Keratinocyte (primary cell): ENCODE data around the gene SAG. TPM values are rescaled to one million over a fixed set of nuclear protein-coding genes. Genes with fewer than 3 reads are reported as not detected.

ENCODE experiments used
- DNase-seq: peaks from one replicate; pipeline ENCODE4 v3.0.0-alpha.2; 2011; ENCODE audit warnings: low read depth, missing footprints, low spot score
- FAIRE-seq: peaks from 2 replicates; lab custom pipeline; 2011; peaks lifted over from hg19 to GRCh38; lab: Jason Lieb, UNC
- H2AFZ ChIP-seq: 2 replicates; pipeline ENCODE4 v1.6.0; 2012; ENCODE audit warnings: low read length, control low read depth, inconsistent platforms; ENCODE audit not compliant: control insufficient read depth
- H3K27ac ChIP-seq: 2 replicates; pipeline ENCODE4 v1.5.1; 2011; ENCODE audit warnings: low read length; ENCODE audit not compliant: control insufficient read depth, insufficient read depth
- H3K27me3 ChIP-seq: 3 replicates; pipeline ENCODE4 v1.6.0; 2011; ENCODE audit warnings: low read length; ENCODE audit not compliant: control insufficient read depth, insufficient read depth; ENCODE audit errors: extremely low read depth
- H3K36me3 ChIP-seq, 2 experiments: 2 replicates in 1 of 2; 3 replicates in 1 of 2; pipeline ENCODE4 v1.5.1; 2011; ENCODE audit warnings: low read length in 2 of 2, mild to moderate bottlenecking in 1 of 2; ENCODE audit not compliant: control insufficient read depth in 2 of 2, insufficient read depth in 2 of 2; ENCODE audit errors: extremely low read depth in 1 of 2
- H3K4me1 ChIP-seq: 3 replicates; pipeline ENCODE4 v1.5.1; 2011; ENCODE audit warnings: low read length; ENCODE audit not compliant: control insufficient read depth, insufficient read depth; ENCODE audit errors: extremely low read depth
- H3K4me2 ChIP-seq: 3 replicates; pipeline ENCODE4 v1.6.0; 2011; ENCODE audit warnings: low read depth, low read length; ENCODE audit not compliant: control insufficient read depth, insufficient read depth; ENCODE audit errors: extremely low read depth
- H3K4me3 ChIP-seq, 3 experiments: fragments of 200-600 bp in 1 of 3; sonication (generic) in 1 of 3; 2 replicates in 2 of 3; 3 replicates in 1 of 3; pipeline ENCODE4 v1.5.1; 2011 to 2016; ENCODE audit warnings: low read length in 3 of 3, mild to moderate bottlenecking in 3 of 3, control low read depth in 2 of 3, inconsistent platforms in 1 of 3, low read depth in 1 of 3, mixed read lengths in 1 of 3, mixed run types in 1 of 3, moderate library complexity in 1 of 3; ENCODE audit not compliant: control insufficient read depth in 2 of 3, insufficient read depth in 2 of 3; ENCODE audit errors: extremely low read depth in 1 of 3
- H3K79me2 ChIP-seq: 2 replicates; pipeline ENCODE4 v1.6.0; 2012; ENCODE audit warnings: low read length; ENCODE audit not compliant: control insufficient read depth, insufficient read depth
- H3K9ac ChIP-seq: 3 replicates; pipeline ENCODE4 v1.6.0; 2011; ENCODE audit warnings: low read length; ENCODE audit not compliant: control insufficient read depth, insufficient read depth; ENCODE audit errors: extremely low read depth
- H3K9me1 ChIP-seq: 3 replicates; pipeline ENCODE4 v1.6.0; 2011; ENCODE audit warnings: low read length; ENCODE audit not compliant: control insufficient read depth, insufficient read depth; ENCODE audit errors: extremely low read depth
- H3K9me3 ChIP-seq: 2 replicates; pipeline ENCODE4 v1.5.1; 2012; ENCODE audit warnings: low read depth, low read length; ENCODE audit not compliant: control insufficient read depth
- H4K20me1 ChIP-seq: 3 replicates; pipeline ENCODE4 v1.6.0; 2011; ENCODE audit warnings: low read length; ENCODE audit not compliant: control insufficient read depth, insufficient read depth; ENCODE audit errors: extremely low read depth
- EZH2 ChIP-seq: IDR thresholded peaks from one replicate; pipeline ENCODE4 v1.6.1; 2012; ENCODE audit warnings: inconsistent platforms, mild to moderate bottlenecking, low read length, moderate library complexity
- dilution Hi-C: fragments of 300-500 bp; cut with MboI; formaldehyde crosslinking; loops from one replicate; pipeline ENCODE4 v1.7.0; 2020; ENCODE audit warnings: low sequenced_read_pairs; ENCODE audit not compliant: extremely low pct_ligation_motif_present
- polyA plus RNA-seq, 5 experiments: library from polyadenylated mRNA; depleted of rRNA in 3 of 5; stranded (reverse) in 3 of 5; stranded (forward) in 1 of 5; unstranded in 1 of 5; fragments of >200 nt; gene quantifications; 1 replicate in 1 of 5; 2 replicates in 3 of 5; 3 replicates in 1 of 5; pipeline versions ENCODE4 v1.2.1 to v1.2.3, GENCODE V29; 2011 to 2012; ENCODE audit warnings: missing spikeins in 2 of 5, low read depth in 1 of 5, low replicate concordance in 1 of 5
- TF ChIP-seq, protein P1 (sequence below), 3 experiments: IDR thresholded peaks in 1 of 3; conservative IDR thresholded peaks in 1 of 3; optimal IDR thresholded peaks in 1 of 3; 2 replicates in 2 of 3; 3 replicates in 1 of 3; pipeline versions ENCODE3 to v1.5.1; 2011; ENCODE audit warnings: low read length in 3 of 3, mild to moderate bottlenecking in 3 of 3, moderate library complexity in 2 of 3, control low read depth in 1 of 3, inconsistent platforms in 1 of 3; ENCODE audit not compliant: insufficient read depth in 2 of 3; ENCODE audit errors: extremely low read depth in 1 of 3

Gene SAG
- polyA plus RNA-seq, 1 donor (not counting 4 experiments of a cell fraction or from before 2014, with no cell fraction given): not detected

DNA sequence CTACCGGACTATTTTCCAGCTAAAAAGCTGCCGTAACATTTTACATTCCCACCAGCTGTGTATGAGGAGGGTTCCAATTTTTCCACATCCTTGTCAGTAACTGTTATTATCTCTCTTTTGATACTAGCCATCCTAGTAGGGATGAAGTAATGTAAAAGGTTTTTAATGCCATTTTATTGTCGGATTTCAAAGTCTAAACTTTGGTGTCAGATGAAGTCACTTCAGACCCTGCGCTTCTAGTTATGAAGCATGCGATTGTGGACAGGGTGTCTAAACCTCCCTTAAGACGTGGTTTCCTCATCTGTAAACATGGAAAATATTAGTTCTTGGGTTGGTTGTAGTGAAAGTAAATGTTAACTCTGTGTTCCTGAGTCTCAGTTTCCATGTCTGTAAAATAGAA is 51.3 kb downstream of the SAG start:
- no peak overlapping the region for H3K4me2 ChIP-seq
- peaks cover 0 to 2% of the 10 kb centered on the region in 2 experiments for H3K36me3 ChIP-seq
- no peak overlapping the region for H3K9ac ChIP-seq
- dilution Hi-C loops: no loop called here
- TF ChIP-seq, protein P1, sequence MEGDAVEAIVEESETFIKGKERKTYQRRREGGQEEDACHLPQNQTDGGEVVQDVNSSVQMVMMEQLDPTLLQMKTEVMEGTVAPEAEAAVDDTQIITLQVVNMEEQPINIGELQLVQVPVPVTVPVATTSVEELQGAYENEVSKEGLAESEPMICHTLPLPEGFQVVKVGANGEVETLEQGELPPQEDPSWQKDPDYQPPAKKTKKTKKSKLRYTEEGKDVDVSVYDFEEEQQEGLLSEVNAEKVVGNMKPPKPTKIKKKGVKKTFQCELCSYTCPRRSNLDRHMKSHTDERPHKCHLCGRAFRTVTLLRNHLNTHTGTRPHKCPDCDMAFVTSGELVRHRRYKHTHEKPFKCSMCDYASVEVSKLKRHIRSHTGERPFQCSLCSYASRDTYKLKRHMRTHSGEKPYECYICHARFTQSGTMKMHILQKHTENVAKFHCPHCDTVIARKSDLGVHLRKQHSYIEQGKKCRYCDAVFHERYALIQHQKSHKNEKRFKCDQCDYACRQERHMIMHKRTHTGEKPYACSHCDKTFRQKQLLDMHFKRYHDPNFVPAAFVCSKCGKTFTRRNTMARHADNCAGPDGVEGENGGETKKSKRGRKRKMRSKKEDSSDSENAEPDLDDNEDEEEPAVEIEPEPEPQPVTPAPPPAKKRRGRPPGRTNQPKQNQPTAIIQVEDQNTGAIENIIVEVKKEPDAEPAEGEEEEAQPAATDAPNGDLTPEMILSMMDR (optimal IDR thresholded peaks at IDR 0.05 in 1 of 3, IDR thresholded peaks at IDR 0.05 in 1 of 3, conservative IDR thresholded peaks at IDR 0.05 in 1 of 3; ENCODE audit: extremely low read depth in 1 of 3, insufficient read depth in 2 of 3, low read length in 3 of 3): no peak
- TF ChIP-seq EZH2: no peak
- FAIRE-seq (no peak), DNase-seq (no peak)
- no peak overlapping the region for H3K27ac ChIP-seq
- peaks cover 16% of the 10 kb centered on the region for H3K4me1 ChIP-seq
- no peak overlapping the region for H2AFZ ChIP-seq
- peaks cover 6% of the 10 kb centered on the region for H3K79me2 ChIP-seq
- peaks cover 4% of the 10 kb centered on the region for H4K20me1 ChIP-seq
- H3K27me3 ChIP-seq: no peaks in the 10 kb centered on the region
- no peaks in the 10 kb centered on the region for H3K9me1 ChIP-seq
- H3K4me3 ChIP-seq: no peak overlapping the region
- no peaks in the 10 kb centered on the region for H3K9me3 ChIP-seq

DNA sequence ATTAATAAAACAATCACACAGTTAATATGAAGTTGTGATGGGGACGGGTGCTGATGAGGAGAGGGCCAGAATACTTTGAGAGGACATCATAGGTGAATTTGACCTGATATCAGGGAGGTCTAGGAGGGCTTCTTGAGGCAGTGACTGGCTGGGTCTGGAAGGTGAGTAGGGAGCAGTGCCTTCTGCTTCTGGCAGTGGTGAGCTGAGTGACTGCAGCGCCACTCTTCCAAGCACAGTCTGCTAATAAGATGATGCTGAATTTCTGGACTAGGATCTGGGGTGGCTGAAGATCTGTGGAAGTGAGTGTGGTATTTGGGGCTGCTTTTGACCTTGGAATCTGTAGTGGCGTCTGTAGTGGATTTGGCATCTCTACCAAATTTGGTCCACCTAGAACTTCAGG is 52.2 kb downstream of the SAG start:
- no peak for TF ChIP-seq EZH2
- TF ChIP-seq, protein P1 (optimal IDR thresholded peaks at IDR 0.05 in 1 of 3, IDR thresholded peaks at IDR 0.05 in 1 of 3, conservative IDR thresholded peaks at IDR 0.05 in 1 of 3; ENCODE audit: extremely low read depth in 1 of 3, insufficient read depth in 2 of 3, low read length in 3 of 3): no peak
- Histone ChIP-seq H3K27me3 (no peaks in the 10 kb centered on the region), H4K20me1 (peaks cover 4% of the 10 kb centered on the region), H3K4me1 (peaks cover 14% of the 10 kb centered on the region), H3K4me3 (no peak overlapping the region), H3K9me3 (no peaks in the 10 kb centered on the region), H2AFZ (no peak overlapping the region), H3K79me2 (peaks cover 6% of the 10 kb centered on the region), H3K27ac (no peak overlapping the region), H3K4me2 (no peak overlapping the region), H3K9me1 (no peaks in the 10 kb centered on the region), H3K9ac (no peak overlapping the region), H3K36me3 (peaks cover 0 to 2% of the 10 kb centered on the region in 2 experiments)
- FAIRE-seq: no peak
- DNase-seq: no peak
- dilution Hi-C loops: no loop called here
